HL-60/S4 (cell line): Measurements from ENCODE around the gene HJV.

ENCODE experiments used
- in situ Hi-C: fragments of 300-500 bp; cut with MboI; formaldehyde crosslinking; loops from 2 replicates; pipeline ENCODE4 v1.14.3; 2022; ENCODE audit warnings: low sequenced_read_pairs

Gene HJV

DNA sequence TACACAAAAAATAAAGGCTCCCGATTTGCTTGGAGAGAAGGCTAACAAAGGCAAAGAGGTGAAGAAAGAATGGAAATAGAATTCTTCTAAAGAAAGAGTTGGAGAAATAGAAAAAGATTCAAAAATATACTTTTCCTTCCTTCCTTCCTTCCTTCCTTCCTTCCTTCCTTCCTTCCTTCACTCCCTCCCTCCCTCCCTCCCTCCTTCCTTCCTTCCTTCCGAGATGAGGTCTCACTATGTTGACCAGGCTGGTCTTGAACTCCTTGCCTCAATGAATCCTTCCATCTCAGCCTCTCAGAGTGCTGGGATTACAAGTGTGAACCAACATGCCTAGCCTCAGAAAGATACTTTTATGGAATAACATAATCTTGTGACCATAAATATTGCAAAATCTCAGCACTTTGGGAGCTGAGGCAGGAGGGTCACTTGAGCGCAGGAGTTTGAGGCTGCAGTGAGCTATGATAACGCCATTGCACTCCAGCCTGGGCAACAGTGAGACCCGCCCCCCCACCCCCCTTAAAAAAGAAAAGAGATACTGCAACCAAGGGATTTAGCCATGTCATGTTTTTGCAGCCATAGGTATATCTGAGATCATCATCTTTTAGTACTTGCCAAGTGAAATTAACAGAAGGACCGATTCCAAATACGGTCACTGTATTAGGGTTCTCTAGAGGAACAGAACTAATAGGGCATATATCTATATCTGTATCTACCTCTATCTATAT, 1.0 kb upstream of the HJV start:
- in situ Hi-C loops: no loop called here

- in situ Hi-C loops: no loop called here
Measured at GRCh38 chr1:146021050-146021445, 487 bp downstream of the HJV start.

GRCh38 chr1:146020058-146021049, 1.2 kb downstream of the HJV start:
- in situ Hi-C loops: no loop called here

- in situ Hi-C loops: no loop called here
Measured at GRCh38 chr1:146019231-146020057, 2.1 kb downstream of the HJV start.

- in situ Hi-C loops: no loop called here
Measured at GRCh38 chr1:146016891-146017290, 4.6 kb downstream of the HJV start.

DNA sequence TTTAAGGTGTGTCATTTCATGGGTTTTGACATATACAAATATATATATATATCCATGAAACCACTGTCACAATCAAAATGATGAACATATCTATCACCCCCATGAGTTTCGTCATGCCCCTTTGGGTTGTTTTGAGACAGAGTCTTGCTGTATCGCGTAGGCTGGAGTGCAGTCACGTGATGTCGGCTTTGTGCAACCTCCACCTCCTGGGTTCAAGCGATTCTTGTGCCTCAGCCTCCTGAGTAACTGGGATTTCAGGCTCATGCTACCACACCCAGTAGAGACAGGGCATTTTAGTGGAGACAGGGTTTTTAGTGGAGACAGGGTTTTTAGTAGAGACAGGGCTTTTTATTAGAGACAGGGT, 8.0 kb downstream of the HJV start:
- in situ Hi-C loops: no loop called here

GRCh38 chr1:146012703-146013558, 8.6 kb downstream of the HJV start:
- in situ Hi-C loops: no loop called here

GRCh38 chr1:146010126-146010738, 11.3 kb downstream of the HJV start:
- in situ Hi-C loops: no loop called here

DNA sequence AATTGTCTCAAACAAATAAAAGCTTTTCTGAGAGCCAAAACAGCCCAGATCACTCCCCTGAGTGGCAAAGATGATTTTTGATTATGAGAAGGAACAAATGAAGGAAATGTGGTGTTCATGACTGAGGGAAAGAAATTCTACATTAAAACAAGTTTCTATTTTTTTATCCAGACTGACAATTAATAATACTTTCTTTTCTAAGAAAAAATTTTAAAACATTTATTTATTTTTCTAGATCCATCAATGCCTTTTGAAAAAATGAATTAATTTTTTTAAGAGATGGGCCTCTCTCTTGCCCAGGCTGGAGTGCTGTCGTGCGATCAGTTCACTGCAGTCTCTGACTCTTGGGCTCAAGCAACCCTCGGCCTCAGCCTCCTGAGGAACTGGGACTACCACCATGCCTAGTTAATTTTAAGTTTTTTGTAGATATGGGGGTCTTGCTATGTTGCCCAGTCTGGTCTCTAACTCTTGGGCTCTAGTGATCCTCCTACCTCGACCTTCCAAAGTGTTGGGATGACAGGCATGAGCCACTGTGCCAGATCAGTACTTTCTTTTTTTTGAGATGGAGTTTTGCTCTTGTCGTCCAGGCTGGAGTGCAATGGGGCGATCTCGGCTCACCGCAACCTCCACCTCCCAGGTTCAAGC, 13.9 kb downstream of the HJV start:
- in situ Hi-C loops: loop anchor here (5.0 to 10.0 kb wide), 2 partner anchors 35 to 113 kb away; no protein-coding TSS in a partner anchor

DNA sequence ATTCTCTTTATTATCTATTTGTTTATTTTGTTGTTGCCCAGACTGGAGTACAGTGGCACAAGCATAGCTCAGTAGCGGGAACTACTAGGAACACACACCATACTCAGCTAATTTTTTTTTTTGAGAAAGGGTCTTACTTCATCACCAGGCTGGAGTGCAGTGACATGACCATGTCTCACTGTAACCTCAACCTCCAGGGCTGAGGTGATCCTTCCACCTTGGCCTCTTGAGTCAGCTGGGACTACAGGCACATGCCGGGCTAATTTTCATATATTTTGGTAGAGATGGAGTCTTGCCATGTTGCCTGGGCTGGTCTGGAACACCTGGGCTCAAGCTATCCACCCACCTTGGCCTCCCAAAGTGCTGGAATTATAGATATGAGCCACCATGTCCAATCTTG, 19.8 kb downstream of the HJV start:
- in situ Hi-C loops: loop anchor here (10.0 kb wide), 1 partner anchor 107 kb away; no protein-coding TSS in a partner anchor

- in situ Hi-C loops: loop anchor here (10.0 kb wide), 1 partner anchor 105 kb away; no protein-coding TSS in a partner anchor
Measured at GRCh38 chr1:145999321-146000024, 22.1 kb downstream of the HJV start.

DNA sequence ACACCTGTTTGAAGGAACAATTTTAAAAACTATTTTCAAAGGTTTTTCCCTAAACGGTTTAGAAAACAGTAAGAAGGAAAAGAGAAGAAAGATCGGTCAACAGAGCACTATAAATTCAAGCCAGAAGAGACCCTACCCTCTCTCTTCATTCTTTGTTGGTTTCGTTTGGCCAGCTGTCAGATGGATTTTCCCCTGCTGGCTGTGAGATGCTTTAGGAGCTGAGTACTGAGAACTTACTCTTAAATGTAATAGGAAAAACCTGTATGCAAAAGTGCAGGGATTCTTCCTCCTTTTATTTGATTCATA, 23.9 kb downstream of the HJV start:
- in situ Hi-C loops: no loop called here

- in situ Hi-C loops: no loop called here
Measured at GRCh38 chr1:145997016-145997717, 24.4 kb downstream of the HJV start.

- in situ Hi-C loops: no loop called here
Measured at GRCh38 chr1:145996433-145997015, 25.0 kb downstream of the HJV start, which contains the start of gene TXNIP. TXNIP (minus strand) TSS chr1:145996579; CDS start chr1:145996266, 313 bp downstream.

DNA sequence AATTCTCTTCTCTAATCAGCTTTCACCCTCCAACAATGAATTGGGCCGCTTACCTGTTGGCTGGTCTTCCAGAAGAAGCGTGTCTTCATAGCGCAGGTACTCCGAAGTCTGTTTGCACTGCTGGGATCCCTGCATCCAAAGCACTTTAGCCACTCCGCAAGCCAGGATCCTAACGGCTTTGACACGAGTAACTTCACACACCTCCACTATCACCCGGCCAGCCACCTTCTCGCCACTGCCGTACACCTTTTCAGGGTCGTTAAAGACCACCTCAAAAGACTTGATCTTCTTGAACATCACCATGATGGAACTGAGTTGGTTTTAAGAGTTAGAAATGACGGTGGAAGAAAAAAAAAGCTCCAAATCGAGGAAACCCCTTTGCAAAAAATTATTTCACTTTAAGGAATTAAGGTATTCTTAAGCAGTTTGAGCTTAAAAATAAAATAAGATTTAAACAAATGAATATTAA, 25.5 kb downstream of the HJV start:
- in situ Hi-C loops: no loop called here

DNA sequence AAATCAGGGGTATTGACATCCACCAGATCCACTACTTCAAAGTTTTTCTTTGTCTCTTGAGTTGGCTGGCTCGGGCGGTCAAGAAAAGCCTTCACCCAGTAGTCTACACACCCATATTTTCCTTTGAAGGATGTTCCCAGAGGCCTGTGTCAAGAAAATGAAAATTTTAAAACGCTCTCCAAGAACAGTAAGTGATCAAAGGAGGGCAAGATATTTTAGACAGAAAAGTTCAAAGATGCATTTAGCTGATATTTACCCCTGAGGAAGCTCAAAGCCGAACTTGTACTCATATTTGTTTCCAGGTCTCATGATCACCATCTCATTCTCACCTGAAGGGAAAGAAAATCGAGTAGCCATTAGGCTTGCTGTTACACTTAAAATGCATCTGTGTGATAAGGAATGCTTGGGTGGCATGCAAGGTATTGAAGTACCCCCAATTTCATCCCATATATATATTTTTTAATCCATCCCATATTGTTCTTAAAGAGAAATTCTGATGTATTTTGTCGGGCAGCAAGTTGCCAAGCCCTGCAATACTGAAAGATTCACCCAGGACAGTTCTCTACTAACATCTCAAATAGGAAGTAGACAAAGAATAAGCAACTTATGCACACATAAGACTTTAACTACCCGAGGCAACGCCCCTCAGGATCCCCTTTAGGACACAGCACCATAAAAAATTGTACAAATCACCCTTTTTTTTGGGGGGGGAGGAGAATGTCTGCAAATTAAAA, 26.2 kb downstream of the HJV start:
- in situ Hi-C loops: no loop called here
